GF-D8 (cell line): ENCODE results near the gene PON2.
"Not testable (repeated sequence)": the region's sequence is repeated elsewhere in the genome, so short reads cannot be mapped to it uniquely, and the experiment has no call there.

ENCODE experiments used
- DNase-seq: peaks from one replicate; lab custom pipeline; 2025; lab: John Stamatoyannopoulos, UW

PON2 gene

DNA sequence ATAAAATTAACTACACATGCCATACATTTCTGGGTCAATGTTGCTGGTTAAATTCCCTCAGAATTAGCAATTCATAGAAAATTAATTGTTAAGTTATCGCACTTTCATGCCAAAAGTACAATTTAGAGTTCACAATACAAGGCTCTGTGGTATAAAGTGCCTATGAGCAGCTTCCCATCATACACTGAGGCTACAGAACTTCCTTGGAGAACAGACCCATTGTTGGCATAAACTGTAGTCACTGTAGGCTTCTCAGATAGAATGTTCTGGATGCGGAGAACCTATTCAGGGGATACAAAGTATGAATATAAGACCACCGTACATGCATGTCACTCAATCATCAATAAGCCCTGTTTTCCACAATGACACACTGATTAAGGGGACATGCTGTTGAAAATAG lies 29.6 kb downstream of the PON2 start:
- DNase-seq, result no peak

DNA sequence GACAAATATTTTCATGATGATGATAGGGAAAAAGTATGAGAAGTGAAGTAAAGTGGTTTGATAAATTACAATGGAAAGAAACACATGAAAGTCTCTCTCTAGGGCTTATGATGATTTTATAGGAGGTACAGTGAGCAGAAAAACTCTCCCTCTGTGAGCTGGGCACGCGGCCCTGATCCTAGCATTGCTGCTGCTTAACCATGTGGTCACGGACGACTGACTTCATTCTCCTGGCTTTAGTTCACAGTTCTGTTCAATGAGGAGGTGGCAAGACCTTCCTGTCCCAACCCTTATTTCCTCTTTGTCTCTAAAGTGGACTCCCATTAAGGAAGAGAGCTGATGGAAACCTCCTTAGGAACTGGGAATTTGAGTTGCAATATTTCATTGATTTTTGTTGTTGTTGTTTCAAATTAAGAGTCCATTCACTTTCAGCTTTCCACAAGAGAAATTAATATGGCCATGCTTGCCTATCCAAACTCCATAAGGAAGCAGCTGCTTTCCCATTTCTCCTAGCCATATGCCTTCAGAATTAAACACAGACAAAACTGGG lies 30.4 kb downstream of the PON2 start:
- no peak for DNase-seq

DNA sequence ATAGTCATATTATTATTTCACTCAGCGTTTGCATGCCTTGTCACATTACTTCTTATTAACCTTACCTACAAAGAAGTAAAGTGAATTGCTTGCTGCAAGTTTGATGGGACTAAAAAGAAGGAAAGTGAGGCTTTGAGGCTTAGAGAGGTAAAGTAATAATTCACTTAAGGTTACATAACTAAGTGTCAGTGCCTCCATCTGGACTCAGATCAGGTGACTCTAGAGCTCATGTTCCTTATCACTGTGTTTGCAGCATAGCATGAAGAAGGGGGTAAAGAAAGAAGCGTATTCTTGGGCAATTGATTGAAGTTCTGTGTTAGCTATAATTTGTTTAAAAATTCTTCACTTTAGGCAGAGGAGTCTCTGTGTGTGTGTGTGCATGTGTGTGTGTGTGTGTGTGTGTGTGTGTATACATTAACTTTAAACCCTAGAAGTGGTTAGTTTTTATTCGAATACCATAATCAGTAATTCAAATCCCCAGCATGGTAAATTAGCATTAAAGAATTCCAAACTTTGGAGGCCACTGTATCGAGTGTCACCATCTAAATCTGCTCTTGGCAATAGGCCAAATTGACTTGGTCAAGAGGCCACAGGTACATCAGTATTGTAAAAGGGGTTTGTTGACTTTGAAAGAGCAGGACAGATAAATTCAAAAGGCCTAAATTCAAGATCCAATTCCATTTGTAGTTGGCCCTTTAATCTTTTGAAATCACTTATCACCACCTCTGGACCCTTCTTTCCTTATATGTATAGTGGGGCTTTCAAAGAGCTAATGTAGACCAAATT lies 36.5 kb downstream of the PON2 start:
- no peak for DNase-seq

DNA sequence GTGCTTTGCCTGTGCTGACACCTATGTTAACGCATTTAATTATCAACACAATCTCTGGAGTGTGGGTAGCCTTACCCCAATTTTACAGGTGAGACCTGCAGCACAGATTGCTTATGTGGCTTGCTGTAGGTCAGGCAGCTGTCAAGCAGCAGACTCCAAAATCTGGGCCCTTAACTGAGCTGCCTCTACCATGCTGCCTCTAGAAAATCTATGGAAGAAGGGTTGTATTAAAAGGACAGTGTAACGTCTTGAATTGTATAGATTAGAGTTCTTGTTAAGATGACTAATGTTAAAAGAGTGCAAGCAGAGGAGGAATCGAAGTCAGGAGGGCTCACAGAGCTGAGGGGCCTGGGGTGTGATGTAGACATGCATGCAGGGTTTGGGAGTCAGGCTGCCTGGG lies 37.4 kb downstream of the PON2 start:
- DNase-seq, result no peak

DNA sequence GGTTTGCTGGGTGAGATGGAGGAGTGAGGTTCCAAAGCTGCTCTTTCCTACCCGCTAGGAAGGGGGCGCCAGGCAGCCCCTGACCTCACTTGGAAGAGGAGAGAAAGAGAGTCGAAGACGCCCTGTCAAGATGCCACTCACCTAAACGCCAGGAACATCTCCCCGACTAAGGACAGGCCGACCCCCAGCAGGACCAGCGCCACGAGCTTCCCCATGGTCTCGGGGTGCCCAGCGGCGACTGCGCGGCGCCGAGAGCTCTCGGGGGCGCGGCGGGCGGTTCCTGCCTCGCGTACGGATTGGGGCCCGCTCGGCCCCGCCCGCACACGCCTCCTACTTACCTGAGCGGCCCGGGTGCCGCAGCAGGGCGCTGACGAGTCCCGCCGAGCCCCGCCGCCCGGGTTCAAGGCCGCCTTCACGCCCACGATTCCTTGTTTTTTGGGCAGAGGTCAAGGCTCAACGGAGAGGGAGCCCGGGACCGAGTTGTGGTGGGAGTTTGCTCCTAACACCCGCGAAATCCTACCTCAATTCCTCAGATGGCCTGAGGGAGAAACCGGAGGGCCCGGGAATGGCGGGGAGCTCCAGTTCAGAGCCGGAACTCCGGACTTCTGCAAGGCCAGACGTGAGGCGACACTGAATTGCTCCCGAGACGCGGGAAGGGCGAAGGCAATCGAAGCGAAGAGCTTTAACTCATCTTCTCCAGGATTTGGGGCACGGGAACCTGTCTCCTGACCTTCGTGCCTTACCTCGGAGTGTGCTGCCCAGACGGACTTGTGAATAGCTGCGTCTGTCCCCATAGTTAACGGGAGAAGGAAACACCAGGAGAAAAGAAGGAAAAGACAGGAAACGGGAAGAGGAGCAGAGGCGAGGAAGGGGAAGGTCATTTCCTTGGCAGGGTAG lies 38.4 kb downstream of the PON2 start, which contains the start of gene PON3:
Gene PON3 (minus strand): TSS at position 240 of the 897 bp plus-strand sequence. CDS start 25 bp downstream, at position 215.
- DNase-seq, result no peak

DNA sequence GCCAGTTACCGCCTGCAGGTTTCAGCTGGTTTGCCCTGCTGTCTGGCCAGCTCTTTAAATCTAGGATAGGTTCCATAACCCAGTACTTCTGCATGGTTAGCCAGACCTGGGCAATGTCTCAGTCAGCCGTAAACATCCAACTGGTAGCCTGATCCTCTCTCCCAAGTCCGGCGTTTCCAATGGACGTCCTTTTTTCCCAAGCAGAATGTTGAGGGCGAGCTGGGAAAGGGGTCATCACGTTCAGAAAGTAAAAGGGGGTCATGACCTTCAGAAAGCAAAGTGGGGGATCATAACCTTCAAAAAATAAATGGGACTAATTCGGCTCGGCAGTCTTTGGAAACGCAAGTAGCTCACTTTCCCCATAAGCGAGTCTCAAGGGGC lies 39.1 kb downstream of the PON2 start:
- DNase-seq, result no peak

DNA sequence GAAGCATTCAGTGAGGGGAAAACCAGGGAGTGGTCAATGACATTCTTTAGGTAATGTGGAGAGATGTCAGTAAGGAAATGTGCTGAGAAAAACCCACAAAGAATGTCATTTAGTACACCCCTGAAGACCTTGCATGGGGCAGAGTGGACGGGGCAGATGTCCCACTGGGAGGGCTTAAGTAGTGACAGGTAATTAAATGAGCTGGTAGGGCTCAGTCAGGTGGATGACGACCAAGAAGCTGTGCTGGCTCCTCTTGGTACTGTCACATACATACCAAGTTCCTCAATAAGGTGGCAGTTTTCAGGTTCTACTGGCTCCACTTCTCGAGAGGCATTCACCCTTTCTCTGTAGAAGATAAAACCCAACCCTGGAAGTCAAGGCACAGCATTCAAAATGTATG lies 40.5 kb downstream of the PON2 start:
- DNase-seq, result no peak

DNA sequence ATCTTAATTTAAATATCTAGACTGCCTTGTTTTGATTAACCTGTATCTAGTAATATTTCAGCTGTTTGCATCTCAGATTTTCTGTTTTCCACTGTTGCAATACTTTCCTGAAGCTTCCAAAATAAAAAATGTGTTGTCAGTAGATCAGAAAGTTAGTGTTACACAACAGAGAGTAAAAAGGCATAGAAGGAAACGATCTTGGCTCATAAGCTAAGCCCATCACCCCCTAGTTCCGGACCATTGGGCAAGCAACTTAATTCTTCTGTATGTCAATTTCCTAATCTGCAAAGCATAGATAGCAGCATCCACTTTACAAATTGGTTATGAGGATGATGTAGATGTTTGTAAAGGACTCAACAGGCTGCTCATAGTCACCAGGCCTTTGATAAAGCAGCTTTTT lies 43.1 kb downstream of the PON2 start:
- DNase-seq, result peak; percentile 61

DNA sequence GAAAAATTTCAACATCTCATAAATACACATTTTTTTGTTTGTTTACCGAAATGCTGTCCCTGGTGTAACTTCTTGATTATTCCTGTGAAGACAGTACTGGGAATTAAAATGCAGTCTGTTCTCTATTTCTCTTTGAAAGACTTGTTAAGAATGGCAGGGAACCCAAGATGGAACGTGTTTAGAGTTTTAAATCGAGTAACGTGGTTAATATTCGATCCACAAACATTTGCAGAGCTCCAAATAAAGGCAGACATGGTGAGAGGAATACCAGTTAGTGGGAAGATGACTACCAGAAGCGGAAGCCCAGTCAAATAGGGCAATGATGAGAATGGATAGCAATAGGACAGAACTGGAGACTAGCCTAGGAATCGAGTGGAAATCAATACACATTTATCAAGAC lies 45.3 kb downstream of the PON2 start:
- DNase-seq, result no peak

DNA sequence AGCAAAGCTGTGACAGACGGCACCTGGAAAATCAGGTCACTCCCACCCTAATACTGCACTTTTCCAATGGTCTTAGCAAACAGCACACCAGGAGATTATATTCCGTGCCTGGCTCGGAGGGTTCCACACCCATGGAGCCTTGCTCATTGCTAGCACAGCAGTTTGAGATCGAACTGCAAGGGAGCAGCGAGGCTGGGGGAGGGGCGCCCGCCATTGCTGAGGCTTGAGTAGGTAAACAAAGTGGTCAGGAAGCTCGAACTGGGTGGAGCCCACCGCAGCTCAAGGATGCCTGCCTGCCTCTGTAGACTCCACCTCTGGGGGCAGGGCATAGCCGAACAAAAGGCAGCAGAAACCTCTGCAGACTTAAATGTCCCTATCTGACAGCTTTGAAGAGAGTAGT lies 55.4 kb downstream of the PON2 start:
- not testable (repeated sequence) for DNase-seq

DNA sequence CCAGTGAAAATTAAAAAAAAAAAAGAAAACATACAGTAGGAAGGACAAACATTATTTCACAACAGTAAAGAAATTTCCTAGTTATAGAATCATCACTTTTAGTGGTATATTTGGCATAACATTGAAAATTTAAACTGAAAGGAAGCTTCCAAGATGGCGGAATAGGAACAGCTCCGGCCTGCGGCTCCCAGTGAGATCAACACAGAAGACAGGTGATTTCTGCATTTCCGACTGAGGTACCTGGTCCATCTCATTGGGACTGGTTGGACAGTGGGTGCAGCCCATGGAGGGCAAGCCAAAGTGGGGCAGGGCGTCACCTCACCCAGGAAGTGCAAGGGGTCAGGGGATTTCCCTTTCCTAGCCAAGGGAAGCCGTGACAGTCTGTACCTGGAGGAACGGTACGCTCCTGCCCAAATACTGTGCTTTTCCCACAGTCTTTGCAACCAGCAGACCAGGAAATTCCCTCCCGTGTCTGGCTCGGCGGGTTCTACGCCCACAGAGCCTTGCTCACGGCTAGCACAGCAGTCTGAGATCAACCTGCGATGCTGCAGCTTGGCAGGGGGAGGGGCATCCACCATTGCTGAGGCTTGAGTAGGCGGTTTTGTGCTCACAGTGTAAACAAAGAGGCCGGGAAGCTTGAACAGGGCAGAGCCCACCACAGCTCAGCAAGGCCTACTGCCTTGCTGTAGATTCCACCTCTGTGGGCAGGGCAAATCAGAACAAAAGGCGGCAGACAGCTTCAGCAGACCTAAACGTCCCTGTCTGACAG lies 58.0 kb downstream of the PON2 start:
- no peak for DNase-seq

DNA sequence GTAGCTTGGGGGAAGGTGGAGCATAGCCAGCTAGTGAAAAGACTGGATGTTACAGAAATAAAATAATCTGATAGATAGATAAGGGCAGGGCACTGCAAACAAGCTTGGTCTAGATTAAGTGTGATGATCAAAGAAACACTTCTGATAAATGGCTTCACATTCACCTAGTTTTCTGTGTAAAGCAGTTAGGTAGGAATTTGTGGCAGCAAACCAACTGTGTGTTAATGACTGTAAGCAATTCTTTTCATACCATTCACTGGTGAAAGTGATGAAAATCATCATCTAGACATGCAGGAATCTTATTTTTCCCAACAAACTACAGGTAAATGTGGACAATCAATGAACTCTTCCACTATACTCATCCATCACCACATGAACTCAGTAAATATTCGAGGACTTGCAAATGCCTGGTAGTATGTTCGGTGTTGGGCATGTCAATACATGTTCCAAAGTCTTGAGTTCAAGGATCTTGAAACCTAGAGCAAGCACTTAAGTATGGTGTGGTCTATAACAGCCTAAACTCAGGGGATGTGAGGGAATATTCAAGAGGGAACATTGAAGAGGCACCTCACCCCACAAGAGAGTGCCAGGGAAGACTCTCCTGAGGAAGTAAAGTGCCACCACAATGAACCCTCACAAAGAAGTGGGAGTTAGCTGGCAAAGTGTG lies 59.1 kb downstream of the PON2 start:
- no peak for DNase-seq

DNA sequence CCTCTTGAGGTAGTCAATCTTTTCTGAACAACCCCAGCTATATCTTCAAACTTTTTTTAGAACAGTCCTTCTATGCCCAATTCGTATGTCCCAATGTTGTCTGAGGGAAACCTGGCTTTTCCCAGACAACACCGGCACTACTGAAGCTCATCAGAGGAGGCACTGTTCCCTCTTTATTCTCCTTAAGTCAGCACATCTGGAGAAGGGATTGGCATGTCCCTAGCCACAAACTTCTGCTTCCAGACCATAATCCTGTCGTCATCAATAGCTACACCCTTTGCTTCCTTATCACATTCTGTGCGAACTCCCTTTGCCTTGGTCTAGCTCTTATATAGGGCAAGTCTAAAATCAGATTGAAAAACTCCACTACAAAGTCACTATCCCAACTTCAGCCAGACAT lies 61.5 kb downstream of the PON2 start:
- DNase-seq, result no peak

DNA sequence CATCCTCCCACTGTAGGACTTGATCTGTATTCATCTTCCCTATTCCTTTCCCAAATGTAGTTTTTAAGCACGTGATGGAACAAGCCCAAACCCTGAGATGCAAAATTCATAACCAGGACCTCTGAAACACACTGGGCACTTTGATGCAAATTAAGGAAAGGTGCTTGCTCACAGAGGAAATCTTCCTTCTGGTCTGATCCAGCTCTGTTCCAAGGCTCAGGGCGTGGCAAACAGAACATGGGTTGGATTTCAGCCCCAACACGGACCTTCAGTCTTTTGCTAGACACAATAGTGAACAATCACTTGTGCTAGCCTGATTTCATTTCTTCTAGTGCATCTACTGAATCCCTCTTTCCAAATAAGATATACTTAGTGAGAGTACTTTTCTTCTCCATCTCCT lies 66.6 kb downstream of the PON2 start:
- DNase-seq, result no peak

DNA sequence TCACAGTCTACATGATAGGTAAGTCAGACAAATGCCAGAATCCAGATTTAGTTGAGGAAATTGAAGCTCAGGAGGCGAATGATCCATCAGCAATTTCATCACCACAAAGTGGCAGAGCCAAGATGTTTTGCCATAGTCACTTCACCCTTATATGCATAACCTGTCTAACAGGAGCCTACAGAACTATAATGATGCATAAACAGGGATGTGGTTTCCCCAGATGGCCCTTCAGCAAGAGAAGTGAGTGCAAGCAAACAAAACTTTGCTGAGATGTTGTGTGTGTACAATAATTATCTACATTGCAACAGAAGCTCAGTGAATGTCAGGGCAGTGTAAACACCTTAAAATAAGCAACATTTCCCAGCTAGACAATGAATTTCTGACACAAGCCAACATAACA lies 67.2 kb downstream of the PON2 start:
- DNase-seq, result no peak

DNA sequence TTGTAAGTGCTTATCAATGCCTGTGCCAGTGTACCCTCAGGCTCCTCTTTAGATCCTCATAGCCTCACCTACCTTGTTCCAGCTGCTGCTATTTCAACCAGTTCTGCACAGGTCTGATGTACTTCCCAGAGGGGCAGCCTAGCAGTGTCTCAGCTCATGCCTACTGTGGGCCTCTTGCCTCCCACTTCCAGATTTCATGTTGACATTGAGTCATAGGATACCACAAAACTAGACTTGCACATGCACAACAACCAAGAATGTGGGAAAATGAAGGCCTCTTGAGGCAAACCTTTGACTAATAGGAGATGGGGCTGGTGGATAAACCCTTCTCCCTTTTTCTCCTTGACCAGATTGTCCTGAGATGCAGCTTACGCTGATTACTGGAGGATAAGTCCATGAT lies 69.7 kb downstream of the PON2 start:
- DNase-seq, result no peak

DNA sequence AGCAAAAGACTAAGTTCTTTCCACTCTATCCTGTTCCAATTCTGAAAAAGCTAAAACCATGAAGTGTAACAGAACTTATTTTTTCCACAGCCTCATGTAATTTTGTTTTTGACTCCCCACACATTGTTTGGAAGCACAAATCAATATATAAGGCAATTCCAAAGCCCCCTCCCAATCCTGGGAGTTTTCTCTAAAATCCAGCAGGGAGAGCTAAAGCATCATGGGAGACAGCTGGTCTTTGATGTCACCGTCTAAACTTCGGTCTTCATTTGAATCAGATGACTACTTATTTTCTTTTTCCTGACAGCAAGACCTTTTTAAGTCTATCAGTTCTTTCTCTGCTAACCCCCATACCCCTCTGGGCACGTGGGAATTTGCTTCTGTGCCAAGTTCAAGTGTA lies 77.2 kb downstream of the PON2 start:
- DNase-seq, result no peak
